SK-N-SH treated with all-trans-retinoic acid at 6 μM for 48 hours (cell line): ENCODE results near the gene THSD4.

Experiments used
- ATAC-seq: fragments of 200-7000 bp; cut with Tn5 transposase; 3 replicates; pipeline ENCODE4 v1.9.1; 2020; ENCODE audit warnings: mild to moderate bottlenecking, moderate library complexity
- ARNTL ChIP-seq: fragments of 450-650 bp; formaldehyde crosslinking; IDR thresholded peaks from 2 replicates; pipeline ENCODE4 v1.5.0; 2020; ENCODE audit warnings: low read depth, mild to moderate bottlenecking, moderate library complexity, borderline replicate concordance
- BACH2 ChIP-seq: fragments of 250-450 bp; sonication (Bioruptor Pico); IDR thresholded peaks from 2 replicates; pipeline ENCODE4 v1.9.0; 2021; ENCODE audit warnings: mild to moderate bottlenecking, borderline replicate concordance
- CSDC2 ChIP-seq: fragments of 250-450 bp; sonication (Bioruptor Pico); IDR thresholded peaks from 2 replicates; pipeline ENCODE4 v1.5.0; 2020; ENCODE audit warnings: mild to moderate bottlenecking, moderate library complexity
- ESRRG ChIP-seq: fragments of 250-450 bp; sonication (Bioruptor Pico); IDR thresholded peaks from 2 replicates; pipeline ENCODE4 v1.6.1; 2021; ENCODE audit warnings: mild to moderate bottlenecking
- GLIS3 ChIP-seq: fragments of 250-450 bp; sonication (Bioruptor Pico); IDR thresholded peaks from 2 replicates; pipeline ENCODE4 v1.5.0; 2020; ENCODE audit warnings: mild to moderate bottlenecking, moderate library complexity
- ISL1 ChIP-seq: fragments of 250-450 bp; sonication (Bioruptor Pico); IDR thresholded peaks from 2 replicates; pipeline ENCODE4 v2.1.2; 2022; ENCODE audit warnings: mild to moderate bottlenecking, moderate library complexity
- OSR1 ChIP-seq: fragments of 250-450 bp; sonication (Bioruptor Pico); IDR thresholded peaks from 2 replicates; pipeline ENCODE4 v1.8.0; 2022; ENCODE audit warnings: moderate library complexity, mild to moderate bottlenecking, inconsistent platforms
- PPARA ChIP-seq: fragments of 250-450 bp; sonication (Bioruptor Pico); IDR thresholded peaks from 2 replicates; pipeline ENCODE4 v1.5.0; 2020; ENCODE audit warnings: mild to moderate bottlenecking, borderline replicate concordance
- RARB ChIP-seq: fragments of 250-450 bp; sonication (Bioruptor Pico); IDR thresholded peaks from 2 replicates; pipeline ENCODE4 v1.8.0; 2021; ENCODE audit warnings: mild to moderate bottlenecking, moderate library complexity
- SNAI2 ChIP-seq: fragments of 250-450 bp; sonication (Bioruptor Pico); IDR thresholded peaks from 2 replicates; pipeline ENCODE4 v1.5.0; 2020; ENCODE audit warnings: mild to moderate bottlenecking, moderate library complexity
- TCF4 ChIP-seq: fragments of 250-450 bp; sonication (Bioruptor Pico); IDR thresholded peaks from 2 replicates; pipeline ENCODE4 v1.8.0; 2021; ENCODE audit warnings: mild to moderate bottlenecking, moderate library complexity, borderline replicate concordance
- TOX ChIP-seq: fragments of 250-450 bp; sonication (Bioruptor Pico); IDR thresholded peaks from 2 replicates; pipeline ENCODE4 v1.8.0; 2021; ENCODE audit warnings: mild to moderate bottlenecking, moderate library complexity, borderline replicate concordance
- ZC3H10 ChIP-seq: fragments of 250-450 bp; sonication (Bioruptor Pico); IDR thresholded peaks from 2 replicates; pipeline ENCODE4 v1.5.1; 2021; ENCODE audit warnings: mild to moderate bottlenecking, moderate library complexity
- ZFP3 ChIP-seq: fragments of 250-450 bp; sonication (Bioruptor Pico); IDR thresholded peaks from 2 replicates; pipeline ENCODE4 v1.5.0; 2020; ENCODE audit warnings: mild to moderate bottlenecking, moderate library complexity
- ZFP30 ChIP-seq: fragments of 450-650 bp; formaldehyde crosslinking; IDR thresholded peaks from 2 replicates; pipeline ENCODE4 v1.5.0; 2022; ENCODE audit warnings: mild to moderate bottlenecking, moderate library complexity
- ZNF565 ChIP-seq: fragments of 450-650 bp; formaldehyde crosslinking; conservative IDR thresholded peaks from 2 replicates; pipeline ENCODE4 v1.5.0; 2020; ENCODE audit warnings: low read depth, mild to moderate bottlenecking, moderate library complexity
- ZNF70 ChIP-seq: fragments of 450-650 bp; formaldehyde crosslinking; IDR thresholded peaks from 2 replicates; pipeline ENCODE4 v1.5.0; 2020; ENCODE audit warnings: mild to moderate bottlenecking, moderate library complexity
- ZNF8 ChIP-seq: fragments of 450-650 bp; formaldehyde crosslinking; IDR thresholded peaks from 2 replicates; pipeline ENCODE4 v1.5.0; 2020; ENCODE audit warnings: mild to moderate bottlenecking, moderate library complexity
- TF ChIP-seq, protein P1 (sequence below): fragments of 250-450 bp; sonication (Bioruptor Pico); IDR thresholded peaks from 2 replicates; pipeline ENCODE4 v1.8.0; 2020; ENCODE audit warnings: mild to moderate bottlenecking, moderate library complexity, borderline replicate concordance
- TF ChIP-seq, protein P2 (sequence below): fragments of 250-450 bp; sonication (Bioruptor Pico); IDR thresholded peaks from 2 replicates; pipeline ENCODE4 v1.5.0; 2020; ENCODE audit warnings: mild to moderate bottlenecking, moderate library complexity
- TF ChIP-seq, protein P3 (sequence below): fragments of 250-450 bp; sonication (Bioruptor Pico); IDR thresholded peaks from 2 replicates; pipeline ENCODE4 v1.8.0; 2021; ENCODE audit warnings: low read depth, mild to moderate bottlenecking, moderate library complexity, borderline replicate concordance
- TF ChIP-seq, protein P4 (sequence below): fragments of 250-450 bp; sonication (Bioruptor Pico); IDR thresholded peaks from 2 replicates; pipeline ENCODE4 v1.5.1; 2020; ENCODE audit warnings: low read depth, mild to moderate bottlenecking, moderate library complexity
- TF ChIP-seq, protein P5 (sequence below): fragments of 250-450 bp; sonication (Bioruptor Pico); IDR thresholded peaks from 2 replicates; pipeline ENCODE4 v1.5.1; 2021; ENCODE audit warnings: mild to moderate bottlenecking, moderate library complexity

The THSD4 gene

DNA sequence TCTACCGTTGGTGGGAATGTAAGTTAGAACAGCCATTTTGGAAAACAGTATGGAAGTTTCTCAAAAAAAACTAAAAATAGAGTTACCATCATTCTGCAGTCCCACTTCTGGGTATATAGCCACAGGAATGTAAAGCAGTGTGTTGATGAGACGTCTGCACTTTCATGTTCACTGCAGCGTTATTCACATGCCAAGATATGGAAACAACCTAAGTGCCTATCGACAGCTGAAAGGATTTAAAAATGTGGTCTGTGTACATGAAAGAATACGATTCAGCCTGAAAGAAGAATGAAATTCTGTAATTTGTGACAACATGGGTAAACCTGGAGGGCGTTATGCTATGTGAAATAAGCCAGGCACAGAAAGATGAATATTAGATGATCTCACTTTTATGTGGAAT, 157.7 kb downstream of the THSD4 start:
- peak; percentile 76 for ATAC-seq
- no peak for TF ChIP-seq ZNF565 (CRISPR knock-in tag)
- TF ChIP-seq, protein P1, sequence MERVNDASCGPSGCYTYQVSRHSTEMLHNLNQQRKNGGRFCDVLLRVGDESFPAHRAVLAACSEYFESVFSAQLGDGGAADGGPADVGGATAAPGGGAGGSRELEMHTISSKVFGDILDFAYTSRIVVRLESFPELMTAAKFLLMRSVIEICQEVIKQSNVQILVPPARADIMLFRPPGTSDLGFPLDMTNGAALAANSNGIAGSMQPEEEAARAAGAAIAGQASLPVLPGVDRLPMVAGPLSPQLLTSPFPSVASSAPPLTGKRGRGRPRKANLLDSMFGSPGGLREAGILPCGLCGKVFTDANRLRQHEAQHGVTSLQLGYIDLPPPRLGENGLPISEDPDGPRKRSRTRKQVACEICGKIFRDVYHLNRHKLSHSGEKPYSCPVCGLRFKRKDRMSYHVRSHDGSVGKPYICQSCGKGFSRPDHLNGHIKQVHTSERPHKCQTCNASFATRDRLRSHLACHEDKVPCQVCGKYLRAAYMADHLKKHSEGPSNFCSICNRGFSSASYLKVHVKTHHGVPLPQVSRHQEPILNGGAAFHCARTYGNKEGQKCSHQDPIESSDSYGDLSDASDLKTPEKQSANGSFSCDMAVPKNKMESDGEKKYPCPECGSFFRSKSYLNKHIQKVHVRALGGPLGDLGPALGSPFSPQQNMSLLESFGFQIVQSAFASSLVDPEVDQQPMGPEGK: no peak
- TF ChIP-seq ZC3H10 (CRISPR knock-in tag): no peak
- no peak for TF ChIP-seq TOX
- TF ChIP-seq ISL1 (CRISPR knock-in tag): peak; percentile 54
- TF ChIP-seq, protein P2, sequence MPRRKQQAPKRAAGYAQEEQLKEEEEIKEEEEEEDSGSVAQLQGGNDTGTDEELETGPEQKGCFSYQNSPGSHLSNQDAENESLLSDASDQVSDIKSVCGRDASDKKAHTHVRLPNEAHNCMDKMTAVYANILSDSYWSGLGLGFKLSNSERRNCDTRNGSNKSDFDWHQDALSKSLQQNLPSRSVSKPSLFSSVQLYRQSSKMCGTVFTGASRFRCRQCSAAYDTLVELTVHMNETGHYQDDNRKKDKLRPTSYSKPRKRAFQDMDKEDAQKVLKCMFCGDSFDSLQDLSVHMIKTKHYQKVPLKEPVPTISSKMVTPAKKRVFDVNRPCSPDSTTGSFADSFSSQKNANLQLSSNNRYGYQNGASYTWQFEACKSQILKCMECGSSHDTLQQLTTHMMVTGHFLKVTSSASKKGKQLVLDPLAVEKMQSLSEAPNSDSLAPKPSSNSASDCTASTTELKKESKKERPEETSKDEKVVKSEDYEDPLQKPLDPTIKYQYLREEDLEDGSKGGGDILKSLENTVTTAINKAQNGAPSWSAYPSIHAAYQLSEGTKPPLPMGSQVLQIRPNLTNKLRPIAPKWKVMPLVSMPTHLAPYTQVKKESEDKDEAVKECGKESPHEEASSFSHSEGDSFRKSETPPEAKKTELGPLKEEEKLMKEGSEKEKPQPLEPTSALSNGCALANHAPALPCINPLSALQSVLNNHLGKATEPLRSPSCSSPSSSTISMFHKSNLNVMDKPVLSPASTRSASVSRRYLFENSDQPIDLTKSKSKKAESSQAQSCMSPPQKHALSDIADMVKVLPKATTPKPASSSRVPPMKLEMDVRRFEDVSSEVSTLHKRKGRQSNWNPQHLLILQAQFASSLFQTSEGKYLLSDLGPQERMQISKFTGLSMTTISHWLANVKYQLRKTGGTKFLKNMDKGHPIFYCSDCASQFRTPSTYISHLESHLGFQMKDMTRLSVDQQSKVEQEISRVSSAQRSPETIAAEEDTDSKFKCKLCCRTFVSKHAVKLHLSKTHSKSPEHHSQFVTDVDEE (CRISPR knock-in tag): no peak
- no peak for TF ChIP-seq SNAI2 (CRISPR knock-in tag)
- TF ChIP-seq ZFP30 (CRISPR knock-in tag): no peak

DNA sequence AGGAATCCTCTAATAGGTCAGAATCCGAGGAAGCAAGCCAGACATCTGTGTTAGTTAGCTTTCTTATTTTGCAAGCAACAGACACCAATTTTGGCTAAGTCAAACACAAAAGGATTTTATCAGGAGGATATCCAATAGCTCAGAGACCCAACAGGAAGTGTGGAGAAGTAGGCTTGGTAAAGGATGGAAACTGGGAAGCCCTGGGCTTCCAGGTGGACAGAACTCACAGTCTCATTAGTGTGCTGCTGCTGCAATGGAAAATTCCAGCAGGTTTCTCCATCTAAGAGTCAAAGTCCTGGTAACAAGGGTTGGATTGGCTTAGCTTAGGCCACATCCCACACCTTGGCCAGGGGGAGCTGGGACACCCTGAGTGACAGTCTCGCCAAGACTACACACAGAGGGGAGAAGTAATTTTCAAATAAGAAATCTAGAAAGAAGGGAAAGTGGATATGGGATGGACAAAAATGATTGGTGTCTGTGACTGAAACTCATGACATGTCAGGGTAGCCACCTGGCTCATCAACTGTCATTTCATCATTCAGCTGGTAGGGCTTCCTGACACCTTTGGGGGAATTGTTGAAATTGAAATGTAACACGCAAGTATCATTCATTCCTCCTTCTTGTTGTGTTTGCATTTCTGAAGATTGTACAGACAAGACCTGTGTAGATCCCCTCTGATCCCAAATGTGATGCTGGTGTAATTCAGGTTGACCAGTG, 158.6 kb downstream of the THSD4 start:
- no peak; the same call in 2 of the 3 replicates for ATAC-seq
- TF ChIP-seq PPARA (no peak), OSR1 (no peak), ZC3H10 (CRISPR knock-in tag) (no peak), GLIS3 (no peak), BACH2 (CRISPR knock-in tag) (no peak), ARNTL (CRISPR knock-in tag) (no peak), RARB (CRISPR knock-in tag) (no peak), CSDC2 (CRISPR knock-in tag) (no peak), ZNF8 (CRISPR knock-in tag) (no peak), TCF4 (CRISPR knock-in tag) (no peak), ISL1 (CRISPR knock-in tag) (no peak), ESRRG (CRISPR knock-in tag) (no peak), SNAI2 (CRISPR knock-in tag) (no peak), ZFP3 (CRISPR knock-in tag) (no peak), ZNF70 (CRISPR knock-in tag) (no peak), ZNF565 (CRISPR knock-in tag) (no peak)
- TF ChIP-seq, protein P3, sequence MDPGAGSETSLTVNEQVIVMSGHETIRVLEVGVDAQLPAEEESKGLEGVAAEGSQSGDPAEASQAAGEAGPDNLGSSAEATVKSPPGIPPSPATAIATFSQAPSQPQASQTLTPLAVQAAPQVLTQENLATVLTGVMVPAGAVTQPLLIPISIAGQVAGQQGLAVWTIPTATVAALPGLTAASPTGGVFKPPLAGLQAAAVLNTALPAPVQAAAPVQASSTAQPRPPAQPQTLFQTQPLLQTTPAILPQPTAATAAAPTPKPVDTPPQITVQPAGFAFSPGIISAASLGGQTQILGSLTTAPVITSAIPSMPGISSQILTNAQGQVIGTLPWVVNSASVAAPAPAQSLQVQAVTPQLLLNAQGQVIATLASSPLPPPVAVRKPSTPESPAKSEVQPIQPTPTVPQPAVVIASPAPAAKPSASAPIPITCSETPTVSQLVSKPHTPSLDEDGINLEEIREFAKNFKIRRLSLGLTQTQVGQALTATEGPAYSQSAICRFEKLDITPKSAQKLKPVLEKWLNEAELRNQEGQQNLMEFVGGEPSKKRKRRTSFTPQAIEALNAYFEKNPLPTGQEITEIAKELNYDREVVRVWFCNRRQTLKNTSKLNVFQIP (CRISPR knock-in tag): no peak
- TF ChIP-seq, protein P4, sequence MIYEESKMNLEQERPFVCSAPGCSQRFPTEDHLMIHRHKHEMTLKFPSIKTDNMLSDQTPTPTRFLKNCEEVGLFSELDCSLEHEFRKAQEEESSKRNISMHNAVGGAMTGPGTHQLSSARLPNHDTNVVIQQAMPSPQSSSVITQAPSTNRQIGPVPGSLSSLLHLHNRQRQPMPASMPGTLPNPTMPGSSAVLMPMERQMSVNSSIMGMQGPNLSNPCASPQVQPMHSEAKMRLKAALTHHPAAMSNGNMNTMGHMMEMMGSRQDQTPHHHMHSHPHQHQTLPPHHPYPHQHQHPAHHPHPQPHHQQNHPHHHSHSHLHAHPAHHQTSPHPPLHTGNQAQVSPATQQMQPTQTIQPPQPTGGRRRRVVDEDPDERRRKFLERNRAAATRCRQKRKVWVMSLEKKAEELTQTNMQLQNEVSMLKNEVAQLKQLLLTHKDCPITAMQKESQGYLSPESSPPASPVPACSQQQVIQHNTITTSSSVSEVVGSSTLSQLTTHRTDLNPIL (CRISPR knock-in tag): no peak
- TF ChIP-seq, protein P1: no peak
- TF ChIP-seq, protein P5, sequence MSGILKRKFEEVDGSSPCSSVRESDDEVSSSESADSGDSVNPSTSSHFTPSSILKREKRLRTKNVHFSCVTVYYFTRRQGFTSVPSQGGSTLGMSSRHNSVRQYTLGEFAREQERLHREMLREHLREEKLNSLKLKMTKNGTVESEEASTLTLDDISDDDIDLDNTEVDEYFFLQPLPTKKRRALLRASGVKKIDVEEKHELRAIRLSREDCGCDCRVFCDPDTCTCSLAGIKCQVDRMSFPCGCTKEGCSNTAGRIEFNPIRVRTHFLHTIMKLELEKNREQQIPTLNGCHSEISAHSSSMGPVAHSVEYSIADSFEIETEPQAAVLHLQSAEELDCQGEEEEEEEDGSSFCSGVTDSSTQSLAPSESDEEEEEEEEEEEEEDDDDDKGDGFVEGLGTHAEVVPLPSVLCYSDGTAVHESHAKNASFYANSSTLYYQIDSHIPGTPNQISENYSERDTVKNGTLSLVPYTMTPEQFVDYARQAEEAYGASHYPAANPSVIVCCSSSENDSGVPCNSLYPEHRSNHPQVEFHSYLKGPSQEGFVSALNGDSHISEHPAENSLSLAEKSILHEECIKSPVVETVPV (CRISPR knock-in tag): no peak
